ENCODE data around the gene KBTBD4. TPM values are rescaled to one million over a fixed set of nuclear protein-coding genes. Genes with fewer than 3 reads are reported as not detected.
A peak's percentile ranks its signal among the peaks of the same experiment; 100 is the strongest.

KBTBD4 gene
- total and polyA plus RNA-seq, 2 of the 13 experiments (the other 11 are each of a cell fraction or from before 2014, with no cell fraction given) = 8.5 to 12.8 TPM

DNA sequence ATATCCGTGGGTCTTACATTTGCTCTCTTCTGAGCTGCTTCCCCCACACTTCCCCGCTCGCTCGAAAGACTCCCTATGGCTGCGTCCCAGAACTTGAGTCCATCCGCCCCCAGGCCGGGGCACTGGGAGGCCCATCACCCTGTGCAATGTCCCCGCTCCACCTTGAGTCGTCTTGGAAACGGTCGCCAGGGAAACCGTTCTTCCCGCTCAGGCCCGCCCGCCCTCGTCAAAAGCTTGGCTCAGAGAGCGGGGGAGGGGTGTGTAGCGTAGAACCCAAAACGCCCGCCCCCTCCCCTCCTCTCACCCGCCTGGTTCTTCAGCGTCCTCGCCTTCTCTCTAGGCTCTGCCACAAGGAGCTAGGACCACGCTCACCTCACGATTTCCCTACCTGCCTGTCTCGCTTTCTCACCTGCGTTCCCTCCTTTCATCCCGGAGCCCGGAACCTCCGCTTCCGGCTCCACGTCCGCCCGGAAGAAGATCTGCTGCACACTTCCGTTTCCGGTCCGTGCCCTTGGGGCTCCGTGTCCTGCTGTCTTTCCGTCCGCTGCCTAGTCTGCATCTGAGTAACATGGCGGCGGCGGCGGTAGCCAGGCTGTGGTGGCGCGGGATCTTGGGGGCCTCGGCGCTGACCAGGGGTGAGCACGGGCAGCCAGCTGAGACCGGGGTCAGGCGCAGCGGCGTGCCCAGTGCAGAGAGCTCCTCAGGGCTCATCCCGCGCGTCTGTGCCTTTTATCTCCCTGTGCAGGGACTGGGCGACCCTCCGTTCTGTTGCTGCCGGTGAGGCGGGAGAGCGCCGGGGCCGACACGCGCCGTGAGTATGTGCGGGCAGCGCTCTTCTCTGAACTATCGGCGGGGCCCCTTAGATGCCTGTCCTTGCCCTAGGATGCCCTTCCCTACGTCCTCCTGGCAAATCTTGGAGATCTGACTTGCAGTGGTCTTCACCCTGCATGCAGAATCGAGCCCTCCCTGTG, at the start of gene KBTBD4, which contains the start of gene NDUFS3 (continued):
- peak; percentile 85; the same call in 1 of the 2 replicates for TF ChIP-seq ZNF431 (CRISPR knock-in tag; IDR thresholded peaks at IDR 0.05; ENCODE audit: borderline replicate concordance, low read depth)
- TF ChIP-seq, protein P1, sequence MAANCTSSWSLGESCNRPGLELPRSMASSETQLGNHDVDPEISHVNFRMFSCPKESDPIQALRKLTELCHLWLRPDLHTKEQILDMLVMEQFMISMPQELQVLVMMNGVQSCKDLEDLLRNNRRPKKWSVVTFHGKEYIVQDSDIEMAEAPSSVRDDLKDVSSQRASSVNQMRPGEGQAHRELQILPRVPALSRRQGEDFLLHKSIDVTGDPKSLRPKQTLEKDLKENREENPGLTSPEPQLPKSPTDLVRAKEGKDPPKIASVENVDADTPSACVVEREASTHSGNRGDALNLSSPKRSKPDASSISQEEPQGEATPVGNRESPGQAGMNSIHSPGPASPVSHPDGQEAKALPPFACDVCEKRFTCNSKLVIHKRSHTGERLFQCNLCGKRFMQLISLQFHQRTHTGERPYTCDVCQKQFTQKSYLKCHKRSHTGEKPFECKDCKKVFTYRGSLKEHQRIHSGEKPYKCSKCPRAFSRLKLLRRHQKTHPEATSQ (CRISPR knock-in tag; IDR thresholded peaks at IDR 0.05; ENCODE audit: borderline replicate concordance) = peak; percentile 94
- TF ChIP-seq ZNF136 (CRISPR knock-in tag; IDR thresholded peaks at IDR 0.05; ENCODE audit: low read depth) = peak; percentile 70; the same call in 1 of the 2 replicates
- peak; percentile 92; the same call in 1 of the 2 replicates for TF ChIP-seq ZNF614 (CRISPR knock-in tag; IDR thresholded peaks at IDR 0.05; ENCODE audit: borderline replicate concordance)
- TF ChIP-seq, protein P2, sequence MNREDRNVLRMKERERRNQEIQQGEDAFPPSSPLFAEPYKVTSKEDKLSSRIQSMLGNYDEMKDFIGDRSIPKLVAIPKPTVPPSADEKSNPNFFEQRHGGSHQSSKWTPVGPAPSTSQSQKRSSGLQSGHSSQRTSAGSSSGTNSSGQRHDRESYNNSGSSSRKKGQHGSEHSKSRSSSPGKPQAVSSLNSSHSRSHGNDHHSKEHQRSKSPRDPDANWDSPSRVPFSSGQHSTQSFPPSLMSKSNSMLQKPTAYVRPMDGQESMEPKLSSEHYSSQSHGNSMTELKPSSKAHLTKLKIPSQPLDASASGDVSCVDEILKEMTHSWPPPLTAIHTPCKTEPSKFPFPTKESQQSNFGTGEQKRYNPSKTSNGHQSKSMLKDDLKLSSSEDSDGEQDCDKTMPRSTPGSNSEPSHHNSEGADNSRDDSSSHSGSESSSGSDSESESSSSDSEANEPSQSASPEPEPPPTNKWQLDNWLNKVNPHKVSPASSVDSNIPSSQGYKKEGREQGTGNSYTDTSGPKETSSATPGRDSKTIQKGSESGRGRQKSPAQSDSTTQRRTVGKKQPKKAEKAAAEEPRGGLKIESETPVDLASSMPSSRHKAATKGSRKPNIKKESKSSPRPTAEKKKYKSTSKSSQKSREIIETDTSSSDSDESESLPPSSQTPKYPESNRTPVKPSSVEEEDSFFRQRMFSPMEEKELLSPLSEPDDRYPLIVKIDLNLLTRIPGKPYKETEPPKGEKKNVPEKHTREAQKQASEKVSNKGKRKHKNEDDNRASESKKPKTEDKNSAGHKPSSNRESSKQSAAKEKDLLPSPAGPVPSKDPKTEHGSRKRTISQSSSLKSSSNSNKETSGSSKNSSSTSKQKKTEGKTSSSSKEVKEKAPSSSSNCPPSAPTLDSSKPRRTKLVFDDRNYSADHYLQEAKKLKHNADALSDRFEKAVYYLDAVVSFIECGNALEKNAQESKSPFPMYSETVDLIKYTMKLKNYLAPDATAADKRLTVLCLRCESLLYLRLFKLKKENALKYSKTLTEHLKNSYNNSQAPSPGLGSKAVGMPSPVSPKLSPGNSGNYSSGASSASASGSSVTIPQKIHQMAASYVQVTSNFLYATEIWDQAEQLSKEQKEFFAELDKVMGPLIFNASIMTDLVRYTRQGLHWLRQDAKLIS (CRISPR knock-in tag; IDR thresholded peaks at IDR 0.05) = no peak
- TF ChIP-seq ZNF556 (CRISPR knock-in tag; IDR thresholded peaks at IDR 0.05; ENCODE audit: borderline replicate concordance) = peak; percentile 99
- no peak; the same call in 1 of the 2 replicates for TF ChIP-seq EHMT2 (IDR thresholded peaks at IDR 0.05; ENCODE audit: borderline replicate concordance, low read depth, low read length)
- TF ChIP-seq, protein P3, sequence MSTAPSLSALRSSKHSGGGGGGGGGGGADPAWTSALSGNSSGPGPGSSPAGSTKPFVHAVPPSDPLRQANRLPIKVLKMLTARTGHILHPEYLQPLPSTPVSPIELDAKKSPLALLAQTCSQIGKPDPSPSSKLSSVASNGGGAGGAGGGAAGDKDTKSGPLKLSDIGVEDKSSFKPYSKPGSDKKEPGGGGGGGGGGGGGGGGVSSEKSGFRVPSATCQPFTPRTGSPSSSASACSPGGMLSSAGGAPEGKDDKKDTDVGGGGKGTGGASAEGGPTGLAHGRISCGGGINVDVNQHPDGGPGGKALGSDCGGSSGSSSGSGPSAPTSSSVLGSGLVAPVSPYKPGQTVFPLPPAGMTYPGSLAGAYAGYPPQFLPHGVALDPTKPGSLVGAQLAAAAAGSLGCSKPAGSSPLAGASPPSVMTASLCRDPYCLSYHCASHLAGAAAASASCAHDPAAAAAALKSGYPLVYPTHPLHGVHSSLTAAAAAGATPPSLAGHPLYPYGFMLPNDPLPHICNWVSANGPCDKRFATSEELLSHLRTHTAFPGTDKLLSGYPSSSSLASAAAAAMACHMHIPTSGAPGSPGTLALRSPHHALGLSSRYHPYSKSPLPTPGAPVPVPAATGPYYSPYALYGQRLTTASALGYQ (CRISPR knock-in tag; IDR thresholded peaks at IDR 0.05) = peak; percentile 80; the same call in 1 of the 2 replicates
- TF ChIP-seq, protein P4, sequence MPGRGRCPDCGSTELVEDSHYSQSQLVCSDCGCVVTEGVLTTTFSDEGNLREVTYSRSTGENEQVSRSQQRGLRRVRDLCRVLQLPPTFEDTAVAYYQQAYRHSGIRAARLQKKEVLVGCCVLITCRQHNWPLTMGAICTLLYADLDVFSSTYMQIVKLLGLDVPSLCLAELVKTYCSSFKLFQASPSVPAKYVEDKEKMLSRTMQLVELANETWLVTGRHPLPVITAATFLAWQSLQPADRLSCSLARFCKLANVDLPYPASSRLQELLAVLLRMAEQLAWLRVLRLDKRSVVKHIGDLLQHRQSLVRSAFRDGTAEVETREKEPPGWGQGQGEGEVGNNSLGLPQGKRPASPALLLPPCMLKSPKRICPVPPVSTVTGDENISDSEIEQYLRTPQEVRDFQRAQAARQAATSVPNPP (CRISPR knock-in tag; IDR thresholded peaks at IDR 0.05) = peak; percentile 91; the same call in 1 of the 2 replicates
- peak; percentile 99 for TF ChIP-seq KAT7 (CRISPR knock-in tag; IDR thresholded peaks at IDR 0.05; ENCODE audit: borderline replicate concordance)
- no peak for TF ChIP-seq HNRNPL (IDR thresholded peaks at IDR 0.05; ENCODE audit: low read depth, low read length)
- peak; percentile 56 for TF ChIP-seq PPARG (CRISPR knock-in tag; conservative IDR thresholded peaks at IDR 0.05)
- TF ChIP-seq ZNF121 (CRISPR knock-in tag; IDR thresholded peaks at IDR 0.05) = 0 out of 2 replicates have a peak, but pooled peaks have one; percentile 27
- TF ChIP-seq ZNF563 (CRISPR knock-in tag; IDR thresholded peaks at IDR 0.05) = peak; percentile 87
- peak; percentile 96 for TF ChIP-seq KDM3A (CRISPR knock-in tag; IDR thresholded peaks at IDR 0.05; ENCODE audit: low read depth)
- TF ChIP-seq MZF1 (CRISPR knock-in tag; IDR thresholded peaks at IDR 0.05; ENCODE audit: borderline replicate concordance) = no peak
